ENCODE results near the gene DRAM1. TPM values are rescaled to one million over a fixed set of nuclear protein-coding genes. Genes with fewer than 3 reads are reported as not detected.
A peak's percentile ranks its signal among the peaks of the same experiment; 100 is the strongest.

DRAM1 gene
- total and polyA plus RNA-seq, 10 of the 15 experiments (the other 5 are each of a cell fraction or from before 2014, with no cell fraction given), result 22.4 to 91.5 (median 41.4) TPM

- peak overlapping the region; percentile 54 for H3K27ac ChIP-seq (ENCODE audit: control insufficient read depth, insufficient read depth)
- in situ Hi-C loops (cut with MboI), result loop anchor here (5.0 to 10.0 kb wide), 2 partner anchors 65 to 422 kb away; no protein-coding TSS in a partner anchor
- H4K20me1 ChIP-seq (ENCODE audit: control insufficient read depth, insufficient read depth), result no peaks in the 10 kb centered on the region
- no peak for DNase-seq (ENCODE audit: low read depth, low spot score)
- no peaks in the 10 kb centered on the region for H3K79me2 ChIP-seq (ENCODE audit: control insufficient read depth, insufficient read depth, low read length)
- peaks cover 15% of the 10 kb centered on the region for H3K4me1 ChIP-seq (ENCODE audit: control insufficient read depth, insufficient read depth, low read length)
- H2AFZ ChIP-seq (ENCODE audit: control insufficient read depth, low read depth, low read length), result peak overlapping the region; percentile 59
- H3K9ac ChIP-seq (ENCODE audit: control insufficient read depth, insufficient read depth, low read length), result no peak overlapping the region
- H3K4me3 ChIP-seq, result no peak overlapping the region
- intact Hi-C loops (cut with micrococcal nuclease; ENCODE audit: unreplicated experiment), result loop anchor here (1.0 kb wide), 2 partner anchors 66 to 425 kb away; no protein-coding TSS in a partner anchor
- SMC1A ChIA-PET (ENCODE audit: uncharacterized antibody, unreplicated experiment), result interaction anchor here (0.6 to 7.0 kb wide), 44 partner anchors 8 to 908 kb away, joined by 3 to 93 read pairs (median 4); partner anchors contain the start of gene GNPTAB
- H3K27me3 ChIP-seq (replicated peaks in 1 of 2; ENCODE audit: control insufficient read depth in 2 of 2, insufficient read depth in 2 of 2, low read length in 1 of 2), result no peaks in the 10 kb centered on the region
- POLR2A ChIA-PET, result interaction anchor here (0.5 to 3.1 kb wide), 7 partner anchors 9 to 659 kb away, joined by 3 to 14 read pairs (median 4); partner anchors contain the start of gene GNPTAB
- H3K9me3 ChIP-seq (replicated peaks; ENCODE audit: control insufficient read depth, insufficient read depth, low read length), result no peaks in the 10 kb centered on the region
- RAD21 ChIA-PET (ENCODE audit: unreplicated experiment), result interaction anchor here (0.6 to 4.2 kb wide), 20 partner anchors 12 to 798 kb away, joined by 3 to 61 read pairs (median 4); partner anchors contain the start of gene GNPTAB
- WGBS (ENCODE audit: insufficient coverage, insufficient replicate concordance, low lambda C conversion rate, missing lambda C conversion rate), result 27% methylated on average over 6 of the region's 6 CpGs
- FAIRE-seq, result peak; percentile 69
- H3K4me2 ChIP-seq (ENCODE audit: control insufficient read depth, insufficient read depth), result peak overlapping the region; percentile 44
- no TSS peak for BruUV-seq (replicated peaks)
- no peaks in the 10 kb centered on the region for H3K36me3 ChIP-seq (ENCODE audit: control insufficient read depth in 2 of 2, insufficient read depth in 2 of 2, low read length in 1 of 2)
- ATAC-seq, result peak; percentile 84
- CTCF ChIA-PET, result interaction anchor here (0.5 to 10.4 kb wide), 52 partner anchors 11 to 922 kb away, joined by 3 to 179 read pairs (median 4); partner anchors contain the start of genes DRAM1 and GNPTAB
- TF ChIP-seq E4F1 (IDR thresholded peaks at IDR 0.05; ENCODE audit: borderline replicate concordance, partially characterized antibody) (no peak), TBL1XR1 (IDR thresholded peaks at IDR 0.05; ENCODE audit: low read depth, low read length) (no peak), SMC3 (IDR thresholded peaks at IDR 0.05; ENCODE audit: borderline replicate concordance, low read length) (peak; percentile 64), GABPA (IDR thresholded peaks at IDR 0.05; ENCODE audit: low read depth) (no peak), TARDBP (IDR thresholded peaks at IDR 0.05; ENCODE audit: borderline replicate concordance) (no peak), ZBTB11 (CRISPR knock-in tag; IDR thresholded peaks at IDR 0.05) (no peak), SPI1 (IDR thresholded peaks at IDR 0.05; ENCODE audit: borderline replicate concordance, insufficient read depth, low read depth, low read length) (no peak), ZSCAN29 (IDR thresholded peaks at IDR 0.05) (no peak), BMI1 (IDR thresholded peaks at IDR 0.05; ENCODE audit: borderline replicate concordance) (no peak), CTCF (IDR thresholded peaks at IDR 0.05 in 2 of 3, conservative IDR thresholded peaks at IDR 0.05 in 1 of 3; ENCODE audit: control insufficient read depth in 2 of 3, extremely low read depth in 1 of 3, insufficient read depth in 1 of 3, low read depth in 3 of 3, low read length in 3 of 3) (peak; percentile 76 to 86 (median 80)), SIX5 (IDR thresholded peaks at IDR 0.05; ENCODE audit: low read depth, low read length, severe bottlenecking) (no peak)
These were observed 37.8 kb upstream of the DRAM1 start for GRCh38 chr12:101839324-101840283.
